C1 segment of cervical spinal cord (tissue), 14 donors: ENCODE results near the gene TBC1D10B.
"Not testable (repeated sequence)": the region's sequence is repeated elsewhere in the genome, so short reads cannot be mapped to it uniquely, and the experiment has no call there.

Experiments
- DNase-seq, 14 donors: peaks; one replicate each; lab custom pipeline; 2025; lab: John Stamatoyannopoulos, UW

Gene TBC1D10B

DNA sequence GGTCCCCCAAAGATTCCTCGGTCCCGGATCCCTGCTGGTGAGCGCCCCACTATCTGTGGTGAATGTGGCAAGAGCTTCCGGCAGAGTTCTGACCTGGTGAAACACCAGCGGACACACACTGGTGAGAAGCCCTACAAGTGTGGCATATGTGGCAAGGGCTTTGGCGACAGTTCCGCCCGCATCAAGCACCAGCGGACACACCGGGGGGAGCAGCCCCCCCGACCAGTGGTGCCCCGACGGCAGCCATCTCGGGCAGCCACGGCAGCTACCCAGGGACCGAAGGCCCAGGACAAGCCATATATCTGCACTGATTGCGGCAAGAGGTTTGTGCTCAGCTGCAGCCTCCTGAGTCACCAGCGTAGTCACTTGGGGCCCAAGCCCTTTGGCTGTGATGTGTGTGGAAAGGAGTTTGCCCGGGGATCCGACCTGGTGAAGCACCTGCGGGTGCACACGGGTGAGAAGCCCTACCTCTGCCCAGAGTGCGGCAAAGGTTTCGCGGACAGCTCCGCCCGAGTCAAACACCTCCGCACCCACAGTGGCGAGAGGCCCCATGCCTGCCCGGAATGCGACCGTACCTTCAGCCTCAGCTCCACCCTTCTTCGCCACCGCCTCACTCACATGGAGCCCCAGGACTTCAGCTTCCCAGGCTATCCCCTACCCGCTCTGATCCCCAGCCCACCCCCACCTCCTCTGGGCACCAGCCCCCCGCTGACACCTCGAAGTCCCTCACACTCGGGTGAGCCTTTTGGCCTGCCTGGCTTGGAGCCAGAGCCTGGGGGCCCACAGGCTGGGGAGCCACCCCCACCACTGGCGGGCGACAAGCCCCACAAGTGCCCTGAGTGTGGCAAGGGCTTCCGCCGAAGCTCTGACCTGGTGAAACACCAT lies 27.7 kb upstream of the TBC1D10B start:
- no peak for DNase-seq

DNA sequence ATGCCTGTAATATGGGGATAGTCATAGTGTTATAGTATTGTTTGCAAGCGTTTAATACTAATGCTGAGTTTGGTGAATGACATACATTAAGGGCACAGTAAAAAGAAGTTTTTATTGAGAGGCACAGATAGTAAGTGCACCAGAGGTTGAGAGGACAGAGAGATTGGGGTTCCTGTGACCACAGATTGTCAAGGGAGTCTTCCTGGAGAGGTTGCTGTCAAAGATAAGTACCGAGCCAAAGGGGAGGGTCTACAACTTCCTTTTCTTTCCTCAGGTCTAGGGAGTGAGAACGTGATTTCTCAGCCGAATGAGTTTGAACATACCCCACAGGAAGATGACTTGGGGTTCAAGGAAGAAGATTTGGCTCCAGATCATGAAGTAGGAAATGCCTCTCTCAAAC lies 26.8 kb upstream of the TBC1D10B start:
- no peak for DNase-seq

DNA sequence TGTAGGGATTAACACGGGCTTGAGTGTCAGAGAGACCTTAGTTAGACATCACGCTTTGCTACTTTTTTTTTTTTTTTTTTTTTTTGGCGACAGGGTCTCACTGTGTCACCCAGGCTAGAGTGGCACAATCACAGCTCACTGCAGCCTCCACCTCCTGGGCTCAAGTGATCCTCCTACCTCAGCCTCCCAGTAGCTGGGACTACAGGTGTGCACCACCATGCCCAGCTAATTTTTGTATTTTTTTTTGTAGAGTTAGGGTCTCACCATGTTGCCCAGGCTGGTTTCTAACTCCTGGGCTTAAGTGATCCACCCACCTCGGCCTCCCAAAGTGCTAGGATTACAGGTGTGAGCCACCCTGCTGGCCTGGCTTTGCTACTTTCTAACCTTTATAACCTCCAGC lies 26.3 kb upstream of the TBC1D10B start:
- DNase-seq: not testable (repeated sequence)

DNA sequence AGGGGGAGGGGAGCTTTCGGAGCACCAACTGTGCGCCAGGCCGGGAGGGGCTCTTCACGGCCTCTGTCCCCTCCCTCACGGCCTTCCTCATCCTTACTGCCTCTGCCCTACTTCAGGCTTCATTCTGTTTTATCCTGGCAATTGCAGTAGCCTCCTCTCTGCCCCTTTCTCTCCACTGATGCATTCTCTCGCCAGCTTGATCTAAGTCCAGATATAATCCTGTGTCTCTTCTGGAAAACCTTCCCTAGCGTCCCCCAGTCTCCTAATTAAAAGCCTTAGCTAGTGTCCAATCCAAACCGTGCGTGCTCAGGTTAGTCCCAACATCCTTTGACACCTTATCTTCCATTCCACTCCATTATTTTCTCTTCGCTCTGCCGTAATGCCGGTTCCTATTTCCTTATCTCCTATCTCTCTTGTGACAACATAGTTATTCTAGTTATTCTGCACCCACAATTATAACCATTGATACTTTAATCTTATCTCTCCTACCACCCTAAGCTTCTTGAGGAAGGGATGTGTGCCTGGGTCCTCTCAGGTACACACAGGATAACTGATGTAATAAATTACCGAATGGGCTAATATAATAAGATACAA lies 25.8 kb upstream of the TBC1D10B start:
- DNase-seq: no peak

DNA sequence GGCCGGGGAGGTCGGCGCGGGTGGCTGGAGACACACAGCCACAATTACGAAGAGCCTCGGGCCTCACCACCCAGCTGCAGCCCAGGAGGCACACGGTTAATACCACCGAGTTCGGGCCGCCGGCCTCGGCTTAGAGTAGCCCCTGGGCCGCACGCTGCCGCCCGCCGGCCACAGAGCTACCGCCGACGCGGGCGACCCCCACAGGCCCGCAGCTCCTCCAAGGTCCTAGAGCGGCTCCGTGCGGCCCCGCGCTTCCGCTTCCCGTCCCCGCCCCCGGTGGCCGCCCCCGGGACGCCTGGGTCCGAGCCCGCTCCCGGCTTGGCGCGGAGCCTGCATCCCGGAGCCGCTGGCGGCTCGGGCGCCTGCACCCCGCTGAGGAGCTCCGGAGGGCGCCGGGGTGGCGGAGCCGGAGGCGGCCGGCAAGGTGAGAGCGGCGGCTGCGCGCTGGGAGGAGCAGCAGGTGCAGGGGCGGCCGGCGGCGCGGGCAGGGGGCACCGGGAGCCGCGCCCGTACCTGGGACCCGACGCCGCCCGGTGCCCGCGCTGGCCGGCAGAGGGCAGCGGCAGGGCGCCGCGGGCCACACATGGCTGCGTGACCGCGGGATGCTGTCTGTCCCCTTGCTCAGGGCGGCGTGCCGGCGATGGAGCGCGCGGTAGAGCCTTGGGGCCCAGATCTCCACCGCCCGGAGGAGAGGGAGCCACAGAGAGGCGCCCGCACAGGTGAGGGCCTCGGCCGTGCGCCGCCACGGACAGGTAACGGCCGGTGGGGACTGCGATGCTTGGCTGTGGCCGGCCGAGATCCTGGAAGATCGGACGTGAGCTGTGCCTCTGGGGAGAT lies 25.1 kb upstream of the TBC1D10B start, which contains the start of gene ZNF48:
Gene ZNF48, plus strand, starts transcription at position 266 of the 837 bp plus-strand sequence. Its CDS starts 375 bp downstream, at position 641.
- peak in 13 of 14 donors; percentile 42 to 92 (median 76) for DNase-seq

GRCh38 chr16:30394592-30395154 lies 24.4 kb upstream of the TBC1D10B start:
- DNase-seq: peak in 1 of 14 donors; percentile 52

DNA sequence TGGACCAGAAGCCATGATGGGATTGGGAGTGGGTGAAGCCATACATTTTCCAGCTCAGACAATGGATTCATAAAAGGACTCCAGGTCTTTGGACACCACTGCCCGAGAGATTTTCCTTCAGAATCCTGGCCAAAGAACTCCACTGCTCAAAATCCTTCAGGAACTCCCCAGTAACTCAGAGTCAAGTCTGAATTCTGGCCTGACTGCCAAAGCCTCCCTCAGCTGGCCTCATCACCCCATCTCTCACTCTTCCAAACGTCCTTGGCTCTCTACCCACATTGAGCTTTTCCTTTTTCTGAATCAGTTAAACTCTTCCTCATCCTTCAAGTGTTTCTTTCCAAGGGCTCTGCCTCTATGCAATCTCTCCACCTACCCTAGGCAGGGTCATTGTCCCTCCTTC lies 13.2 kb upstream of the TBC1D10B start:
- no peak for DNase-seq

DNA sequence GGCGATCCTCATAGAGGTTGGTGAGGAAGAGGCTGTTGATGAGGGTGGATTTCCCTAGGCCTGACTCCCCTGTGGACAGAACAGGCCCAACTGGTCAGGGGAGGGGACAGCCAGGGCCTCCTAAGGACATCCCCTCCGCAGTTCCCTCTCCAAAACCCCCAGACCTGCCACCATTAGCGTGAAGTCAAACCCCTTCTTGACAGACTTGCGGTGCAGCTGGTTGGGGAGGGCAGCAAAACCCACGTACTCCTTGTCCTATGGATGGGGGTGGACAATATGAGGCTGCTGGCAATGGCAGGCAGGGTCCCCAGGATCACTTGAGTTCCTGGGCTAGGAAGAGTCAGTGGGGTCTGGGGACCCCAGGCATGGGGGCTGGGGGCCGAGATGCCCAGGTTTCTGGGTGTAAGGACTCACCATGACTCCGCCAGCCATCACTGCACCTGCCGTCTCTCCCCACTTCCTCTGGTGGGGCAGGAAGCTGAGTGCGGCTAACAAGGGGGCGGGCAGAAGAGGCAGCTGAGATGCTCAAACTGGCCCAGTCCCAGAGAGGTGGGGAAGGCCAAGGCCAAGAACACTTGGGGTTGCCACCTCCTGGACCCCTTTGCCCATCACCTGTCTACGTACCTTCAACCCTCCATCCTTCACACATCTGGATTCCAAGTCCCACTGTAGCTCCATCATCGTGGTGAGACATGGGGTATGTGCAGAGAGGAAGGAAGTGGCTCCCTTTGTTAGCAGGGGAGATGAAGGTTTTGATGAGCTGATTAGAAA lies 12.0 kb upstream of the TBC1D10B start, which contains the start of gene SEPTIN1:
Gene SEPTIN1, minus strand, starts transcription at position 451 of the 771 bp plus-strand sequence. Its CDS starts 19 bp downstream, at position 432.
- DNase-seq: no peak

DNA sequence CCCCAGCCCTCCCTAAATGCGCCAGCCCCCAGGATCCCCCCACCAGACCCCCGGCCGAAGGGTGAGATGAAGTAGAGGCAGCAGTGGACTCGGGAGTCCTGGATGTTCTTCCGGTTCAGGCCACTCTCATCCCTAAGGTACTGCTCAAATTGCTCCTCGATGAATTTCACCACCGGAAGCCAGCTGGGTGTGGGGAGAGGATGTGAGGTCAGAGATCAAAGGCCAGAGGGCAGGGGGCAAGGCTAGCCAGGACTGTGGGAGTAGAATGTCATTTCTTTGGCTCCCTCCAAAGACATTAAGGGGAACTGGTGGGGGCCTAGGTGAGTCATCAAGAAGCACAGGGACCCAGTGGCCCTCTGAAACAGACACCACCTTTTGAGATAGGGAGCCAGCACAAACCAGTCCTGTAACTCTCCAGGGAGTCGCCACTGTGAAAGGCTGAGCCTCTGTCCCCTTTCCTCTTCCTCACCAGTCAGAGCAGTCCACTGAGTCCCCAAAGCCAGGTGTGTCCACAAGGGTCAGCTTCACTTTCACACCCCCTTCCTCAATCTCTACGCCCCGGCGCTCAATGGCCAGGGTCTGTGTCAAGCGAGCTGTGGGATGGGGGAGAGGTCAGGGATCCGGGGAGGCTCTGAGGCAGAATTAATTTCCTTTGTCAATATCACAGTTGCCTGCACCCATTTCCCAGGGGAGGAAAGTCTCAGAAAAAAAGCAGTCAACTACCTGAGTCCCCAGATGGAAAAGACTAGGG lies 11.2 kb upstream of the TBC1D10B start:
- DNase-seq: no peak

GRCh38 chr16:30380803-30381208 lies 10.5 kb upstream of the TBC1D10B start:
- no peak for DNase-seq

DNA sequence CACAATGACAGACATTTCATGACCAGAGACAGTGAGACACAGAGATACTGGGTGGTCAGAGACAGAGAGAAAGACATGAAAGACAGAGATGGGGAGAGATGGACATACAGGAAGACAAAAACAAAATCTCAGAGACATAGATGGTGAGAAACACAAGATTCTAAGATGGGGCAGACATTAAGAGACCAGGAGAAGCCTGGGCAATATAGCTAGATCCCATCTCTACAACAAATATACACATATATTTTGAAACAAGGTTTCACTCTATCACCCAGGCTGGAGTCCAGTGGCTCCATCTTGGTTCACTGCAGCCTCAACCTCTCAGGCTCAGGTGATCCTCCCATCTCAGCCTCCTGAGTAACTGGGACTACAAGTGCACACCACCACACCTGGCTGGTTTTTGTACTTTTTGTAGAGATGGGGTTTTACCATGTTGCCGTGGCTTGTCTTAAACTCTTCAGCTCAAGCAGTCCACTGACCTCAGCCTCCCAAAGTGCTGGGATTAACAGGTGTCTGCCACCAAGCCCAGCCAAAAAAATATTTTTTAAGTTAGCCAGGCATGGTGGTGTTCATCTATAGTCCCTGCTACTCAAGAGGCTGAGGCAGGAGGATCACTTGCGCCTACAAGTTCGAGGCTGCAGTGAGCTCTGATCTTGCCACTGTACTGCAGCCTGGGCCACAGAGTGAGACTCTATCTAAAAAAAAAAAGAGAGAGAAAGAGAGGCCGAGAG lies 9.9 kb upstream of the TBC1D10B start:
- DNase-seq: no peak

DNA sequence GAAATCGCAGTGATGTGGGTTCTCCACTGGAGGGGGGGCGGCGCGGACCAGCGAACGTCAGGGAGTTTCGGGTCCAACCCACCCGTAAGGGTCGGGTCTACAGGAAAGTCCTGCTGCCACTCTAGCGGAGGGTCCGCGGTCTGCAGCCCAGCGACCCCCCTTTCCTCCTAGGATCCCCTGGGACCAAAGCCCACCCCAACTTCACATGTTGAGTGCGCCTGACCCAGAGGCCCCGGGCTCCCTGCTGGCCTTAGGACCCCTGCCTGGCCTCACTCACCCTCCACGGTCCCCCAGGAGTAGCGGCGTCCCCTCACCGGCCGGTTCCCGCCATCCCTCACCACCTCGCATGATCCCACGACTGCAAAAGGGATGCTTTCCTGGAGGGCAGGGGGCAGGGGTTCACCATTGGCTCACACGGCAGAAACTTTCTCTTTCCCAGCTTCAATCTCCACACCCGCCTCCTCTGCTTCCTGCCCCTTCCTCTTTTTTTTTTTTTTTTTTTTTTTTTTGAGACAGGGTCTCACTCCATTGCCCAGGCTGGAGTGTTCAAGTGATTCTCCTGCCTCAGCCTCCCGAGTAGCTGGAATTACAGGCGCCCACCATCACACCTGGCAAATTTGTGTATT lies 9.0 kb upstream of the TBC1D10B start:
- DNase-seq: no peak

- DNase-seq: peak; percentile 62 to 99 (median 97)
Observed at GRCh38 chr16:30378236-30379157, 8.2 kb upstream of the TBC1D10B start.

GRCh38 chr16:30377812-30378235 lies 7.5 kb upstream of the TBC1D10B start:
- peak in 9 of 14 donors; percentile 75 to 92 (median 87) for DNase-seq

- DNase-seq: peak in 5 of 14 donors; percentile 30 to 82 (median 73)
Observed at GRCh38 chr16:30377050-30377811, 6.9 kb upstream of the TBC1D10B start.

DNA sequence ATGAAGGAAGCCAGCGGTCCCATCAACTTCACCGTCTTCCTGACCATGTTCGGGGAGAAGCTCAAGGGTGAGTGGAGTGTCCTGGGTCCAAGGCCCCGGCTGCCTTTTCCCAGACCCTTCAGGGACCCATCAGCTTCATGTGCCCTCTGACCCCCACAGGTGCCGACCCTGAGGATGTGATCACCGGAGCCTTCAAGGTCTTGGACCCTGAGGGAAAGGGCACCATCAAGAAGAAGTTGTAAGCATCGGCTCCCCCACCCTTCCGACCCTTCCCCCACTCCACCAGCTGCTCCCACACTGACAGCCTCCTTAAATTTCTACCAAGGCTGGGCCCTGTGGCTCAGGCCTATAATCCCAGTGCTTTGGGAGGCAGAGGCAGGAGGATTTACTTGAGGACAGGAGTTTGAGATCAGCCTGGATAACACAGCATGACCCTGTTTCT lies 6.2 kb upstream of the TBC1D10B start:
- no peak for DNase-seq

DNA sequence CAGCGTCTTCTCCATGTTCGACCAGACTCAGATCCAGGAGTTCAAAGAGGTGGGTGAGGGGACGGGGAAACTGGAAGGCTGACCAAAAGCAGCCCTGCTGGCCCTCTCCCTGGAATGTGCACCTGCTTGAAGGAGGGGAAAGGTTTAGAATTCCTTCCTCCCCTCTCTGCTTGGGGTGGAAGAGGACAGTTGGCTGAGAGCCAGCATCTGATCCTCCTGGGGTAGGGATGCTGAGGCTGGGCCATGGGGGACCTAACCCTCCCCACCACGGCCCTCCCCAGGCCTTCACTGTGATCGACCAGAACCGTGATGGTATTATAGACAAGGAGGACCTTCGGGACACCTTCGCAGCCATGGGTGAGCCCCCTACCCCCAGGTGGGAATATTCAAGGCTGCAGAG lies 5.6 kb upstream of the TBC1D10B start:
- DNase-seq: no peak
